SK-N-SH (cell line): ENCODE results near the gene WWOX. TPM values are rescaled to one million over a fixed set of nuclear protein-coding genes. Genes with fewer than 3 reads are reported as not detected.
A peak's percentile ranks its signal among the peaks of the same experiment; 100 is the strongest.

Experiments used
- CTCF ChIA-PET: fragments of 300-600, 350-600 bp; formaldehyde crosslinking; extraction: SDS; loops from one replicate; lab custom pipeline; 2021; lab: Yijun Ruan, JAX
- POLR2A ChIA-PET: fragments of 350-600 bp; sonication (Branson Sonifier 250); formaldehyde crosslinking; extraction: SDS; loops from one replicate; lab custom pipeline; 2020; ENCODE audit warnings: antibody characterized with exemption, inconsistent platforms; lab: Yijun Ruan, JAX
- DNase-seq: peaks from one replicate; pipeline ENCODE4 v3.0.0; 2012
- H2AFZ ChIP-seq: fragments of 200-600 bp; sonication (generic); 2 replicates; pipeline ENCODE4 v1.8.1; 2016; ENCODE audit warnings: antibody characterized with exemption, mild to moderate bottlenecking, low read depth
- H3F3A ChIP-seq: fragments of 200-600 bp; sonication (generic); replicated peaks from 2 replicates; pipeline ENCODE3; 2016; ENCODE audit warnings: antibody characterized with exemption, mild to moderate bottlenecking; ENCODE audit not compliant: insufficient read depth
- H3K27ac ChIP-seq, 2 experiments: fragments of 200-500 bp in 1 of 2; fragments of 200-600 bp in 1 of 2; sonication (Bioruptor generic) in 1 of 2; sonication (generic), shearing (Covaris generic) in 1 of 2; 2 replicates each; pipeline versions ENCODE4 v1.5.1 to v1.6.1; 2014 to 2016; ENCODE audit warnings: low read depth in 2 of 2, inconsistent platforms in 1 of 2, low read length in 1 of 2, mild to moderate bottlenecking in 1 of 2, mixed read lengths in 1 of 2
- H3K27me3 ChIP-seq: fragments of 200-600 bp; sonication (generic), shearing (Covaris generic); 2 replicates; pipeline ENCODE4 v1.6.1; 2016; ENCODE audit warnings: mixed run types; ENCODE audit not compliant: insufficient read depth
- H3K36me3 ChIP-seq, 2 experiments: fragments of 200-500 bp in 1 of 2; fragments of 200-600 bp in 1 of 2; sonication (Bioruptor generic) in 1 of 2; sonication (generic) in 1 of 2; replicated peaks in 1 of 2; 2 replicates each; pipeline versions ENCODE3 to v1.5.1; 2014 to 2016; ENCODE audit warnings: low read length in 1 of 2, mild to moderate bottlenecking in 1 of 2; ENCODE audit not compliant: insufficient read depth in 2 of 2, control insufficient read depth in 1 of 2
- H3K4me1 ChIP-seq, 2 experiments: fragments of 200-500 bp in 1 of 2; fragments of 200-600 bp in 1 of 2; sonication (Bioruptor generic) in 1 of 2; sonication (generic), shearing (Covaris generic) in 1 of 2; 2 replicates each; pipeline versions ENCODE4 v1.5.1 to v1.6.1; 2014 to 2016; ENCODE audit warnings: low read depth in 1 of 2, low read length in 1 of 2, mixed run types in 1 of 2; ENCODE audit not compliant: insufficient read depth in 2 of 2, control insufficient read depth in 1 of 2
- H3K4me2 ChIP-seq: fragments of 200-600 bp; sonication (generic), shearing (Covaris generic); 2 replicates; pipeline ENCODE4 v1.6.1; 2017; ENCODE audit warnings: mixed run types
- H3K4me3 ChIP-seq, 2 experiments: fragments of 200-500 bp in 1 of 2; fragments of 200-600 bp in 1 of 2; sonication (Bioruptor generic) in 1 of 2; sonication (generic), shearing (Covaris generic) in 1 of 2; 2 replicates each; pipeline versions ENCODE4 v1.5.1 to v1.8.1; 2014 to 2016; ENCODE audit warnings: low read depth in 2 of 2, inconsistent platforms in 1 of 2, low read length in 1 of 2, mild to moderate bottlenecking in 1 of 2, mixed read lengths in 1 of 2, moderate library complexity in 1 of 2
- H3K79me2 ChIP-seq: fragments of 200-600 bp; sonication (generic); 2 replicates; pipeline ENCODE4 v1.8.1; 2017; ENCODE audit warnings: mild to moderate bottlenecking; ENCODE audit not compliant: insufficient read depth
- H3K9ac ChIP-seq: fragments of 200-600 bp; sonication (generic); 2 replicates; pipeline ENCODE4 v1.6.1; 2017; ENCODE audit warnings: mixed run types
- H3K9me2 ChIP-seq: fragments of 200-600 bp; sonication (generic); 2 replicates; pipeline ENCODE4 v1.6.1; 2017; ENCODE audit warnings: mixed run types
- H3K9me3 ChIP-seq: fragments of 200-600 bp; sonication (generic); 2 replicates; pipeline ENCODE4 v1.6.1; 2017; ENCODE audit warnings: mixed run types, mild to moderate bottlenecking, moderate library complexity
- H4K20me1 ChIP-seq: fragments of 200-600 bp; sonication (generic); 2 replicates; pipeline ENCODE4 v1.6.1; 2017; ENCODE audit warnings: mild to moderate bottlenecking, mixed run types; ENCODE audit not compliant: insufficient read depth
- EZH2phosphoT487 ChIP-seq: fragments of 200-600 bp; sonication (generic); IDR thresholded peaks from 2 replicates; pipeline ENCODE4 v1.6.1; 2017; ENCODE audit warnings: low read depth, mixed run types, mild to moderate bottlenecking, antibody characterized with exemption, moderate library complexity, borderline replicate concordance
- FOXM1 ChIP-seq: IDR thresholded peaks from 2 replicates; pipeline ENCODE4 v1.4.0; 2012; ENCODE audit warnings: low read depth, mild to moderate bottlenecking
- GATA2 ChIP-seq: sonication (generic); formaldehyde crosslinking; IDR thresholded peaks from 2 replicates; pipeline ENCODE4 v1.5.0; 2020; ENCODE audit warnings: mild to moderate bottlenecking, missing genetic modification reagents
- MEF2A ChIP-seq: IDR thresholded peaks from 2 replicates; pipeline ENCODE4 v1.4.0; 2012; ENCODE audit warnings: low read depth, borderline replicate concordance
- NFIC ChIP-seq: IDR thresholded peaks from 2 replicates; pipeline ENCODE4 v1.4.0; 2012; ENCODE audit warnings: borderline replicate concordance
- RCOR1 ChIP-seq: fragments of 150-350 bp; IDR thresholded peaks from 2 replicates; pipeline ENCODE4 v1.6.1; 2017; ENCODE audit warnings: antibody characterized with exemption, low read length
- YY1 ChIP-seq: IDR thresholded peaks from 2 replicates; pipeline ENCODE4 v1.4.0; 2012; ENCODE audit warnings: low read depth, mild to moderate bottlenecking
- WGBS: methylation state at CpG from one replicate; pipeline ENCODE4 v1.1.6; 2017; ENCODE audit warnings: low lambda C conversion rate; 5-methylcytosine and 5-hydroxymethylcytosine counted together
- polyA plus RNA-seq, 3 experiments: library from polyadenylated mRNA; depleted of rRNA; stranded (reverse); fragments of >200 nt; gene quantifications; 2 replicates each; pipeline ENCODE4 v1.2.3, GENCODE V29; 2012
- TF ChIP-seq, protein P1 (sequence below): IDR thresholded peaks from 2 replicates; pipeline ENCODE4 v1.4.0; 2012; ENCODE audit warnings: low read depth, borderline replicate concordance
- TF ChIP-seq, protein P2 (sequence below): IDR thresholded peaks from 2 replicates; pipeline ENCODE4; 2012
- TF ChIP-seq, protein P3 (sequence below): IDR thresholded peaks from 2 replicates; pipeline ENCODE4 v1.4.0; 2012; ENCODE audit warnings: low read depth

WWOX gene
- polyA plus RNA-seq, 1 of the 3 experiments (the other 2 are of a cell fraction): 10.8 TPM

DNA sequence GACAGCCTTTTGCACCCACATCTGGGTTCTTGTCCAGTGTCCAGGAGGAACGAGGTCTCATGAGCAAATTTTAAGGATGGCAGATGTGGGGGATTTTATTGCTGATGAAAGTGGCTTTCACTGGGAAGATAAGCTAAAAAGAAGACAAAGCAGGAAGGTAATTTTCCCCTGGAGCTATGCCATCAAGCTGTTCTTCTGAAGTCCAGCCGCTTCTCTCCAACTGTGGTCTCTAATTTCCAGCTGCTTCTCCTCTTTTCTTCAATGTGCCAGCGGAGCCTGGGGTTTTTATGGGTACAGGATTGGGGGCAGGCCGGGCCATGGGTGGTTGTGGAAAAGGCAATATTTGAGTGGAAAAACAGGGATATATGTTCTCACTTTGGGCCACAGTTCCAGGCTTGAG, 430.8 kb downstream of the WWOX start:
- no peak overlapping the region for H3K27ac ChIP-seq
- H2AFZ ChIP-seq: no peak overlapping the region
- H3K4me2 ChIP-seq: no peak overlapping the region
- no peaks in the 10 kb centered on the region for H3K9me2 ChIP-seq
- no peaks in the 10 kb centered on the region for H3K36me3 ChIP-seq
- no peak for TF ChIP-seq FOXM1
- TF ChIP-seq NFIC: no peak
- TF ChIP-seq, protein P1, sequence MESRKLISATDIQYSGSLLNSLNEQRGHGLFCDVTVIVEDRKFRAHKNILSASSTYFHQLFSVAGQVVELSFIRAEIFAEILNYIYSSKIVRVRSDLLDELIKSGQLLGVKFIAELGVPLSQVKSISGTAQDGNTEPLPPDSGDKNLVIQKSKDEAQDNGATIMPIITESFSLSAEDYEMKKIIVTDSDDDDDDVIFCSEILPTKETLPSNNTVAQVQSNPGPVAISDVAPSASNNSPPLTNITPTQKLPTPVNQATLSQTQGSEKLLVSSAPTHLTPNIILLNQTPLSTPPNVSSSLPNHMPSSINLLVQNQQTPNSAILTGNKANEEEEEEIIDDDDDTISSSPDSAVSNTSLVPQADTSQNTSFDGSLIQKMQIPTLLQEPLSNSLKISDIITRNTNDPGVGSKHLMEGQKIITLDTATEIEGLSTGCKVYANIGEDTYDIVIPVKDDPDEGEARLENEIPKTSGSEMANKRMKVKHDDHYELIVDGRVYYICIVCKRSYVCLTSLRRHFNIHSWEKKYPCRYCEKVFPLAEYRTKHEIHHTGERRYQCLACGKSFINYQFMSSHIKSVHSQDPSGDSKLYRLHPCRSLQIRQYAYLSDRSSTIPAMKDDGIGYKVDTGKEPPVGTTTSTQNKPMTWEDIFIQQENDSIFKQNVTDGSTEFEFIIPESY: no peak
- no peak for TF ChIP-seq MEF2A
- TF ChIP-seq, all 33 proteins: peak for 0
- Histone ChIP-seq H3K79me2 (no peaks in the 10 kb centered on the region), H3K9me3 (no peaks in the 10 kb centered on the region), H4K20me1 (no peaks in the 10 kb centered on the region), H3K4me3 (no peak overlapping the region), H3K27me3 (no peaks in the 10 kb centered on the region), H3K9ac (no peak overlapping the region), H3K4me1 (peaks cover 0 to 3% of the 10 kb centered on the region in 2 experiments; a peak in 1 of 4 replicates), H3F3A (no peaks in the 10 kb centered on the region)
- 50% methylated on average over 4 of the region's 4 CpGs for WGBS
- no peak for DNase-seq
- ChIA-PET CTCF (no interaction called here), POLR2A (no interaction called here)

DNA sequence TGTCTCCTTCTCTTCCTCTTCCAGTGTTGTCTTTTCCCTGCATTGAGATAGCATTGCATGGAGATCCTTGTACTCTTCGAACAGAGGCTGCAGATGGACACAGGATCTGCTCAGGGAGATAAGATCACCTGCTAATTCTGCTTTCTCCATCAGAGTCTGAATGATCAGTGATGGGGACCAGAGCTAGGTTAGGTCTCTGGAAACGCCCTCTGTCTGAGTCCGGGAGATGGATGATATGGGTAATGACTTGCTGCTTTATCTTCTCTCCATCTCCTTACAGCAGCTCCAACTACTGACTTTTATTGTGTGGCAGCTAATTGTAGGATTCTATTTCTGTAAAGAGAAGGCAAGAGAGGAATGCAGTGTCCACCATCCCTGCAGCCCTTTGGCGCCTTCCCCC, 435.6 kb downstream of the WWOX start:
- no peaks in the 10 kb centered on the region for H3K36me3 ChIP-seq
- no peak overlapping the region for H3K4me2 ChIP-seq
- H3K27ac ChIP-seq: no peak overlapping the region
- CTCF ChIA-PET: no interaction called here
- DNase-seq: peak; percentile 41
- H3K9ac ChIP-seq: no peak overlapping the region
- peaks cover 0 to 4% of the 10 kb centered on the region in 2 experiments; a peak in 1 of 4 replicates for H3K4me1 ChIP-seq
- no peaks in the 10 kb centered on the region for H3K9me3 ChIP-seq
- no peaks in the 10 kb centered on the region for H4K20me1 ChIP-seq
- no peaks in the 10 kb centered on the region for H3K79me2 ChIP-seq
- TF ChIP-seq GATA2 (CRISPR knock-in tag) (peak; percentile 55), YY1 (no peak)
- H3K9me2 ChIP-seq: no peaks in the 10 kb centered on the region
- 51% methylated on average over 4 of the region's 4 CpGs for WGBS
- H2AFZ ChIP-seq: no peak overlapping the region
- no peaks in the 10 kb centered on the region for H3F3A ChIP-seq
- no peak overlapping the region for H3K4me3 ChIP-seq
- POLR2A ChIA-PET: no interaction called here
- no peaks in the 10 kb centered on the region for H3K27me3 ChIP-seq

DNA sequence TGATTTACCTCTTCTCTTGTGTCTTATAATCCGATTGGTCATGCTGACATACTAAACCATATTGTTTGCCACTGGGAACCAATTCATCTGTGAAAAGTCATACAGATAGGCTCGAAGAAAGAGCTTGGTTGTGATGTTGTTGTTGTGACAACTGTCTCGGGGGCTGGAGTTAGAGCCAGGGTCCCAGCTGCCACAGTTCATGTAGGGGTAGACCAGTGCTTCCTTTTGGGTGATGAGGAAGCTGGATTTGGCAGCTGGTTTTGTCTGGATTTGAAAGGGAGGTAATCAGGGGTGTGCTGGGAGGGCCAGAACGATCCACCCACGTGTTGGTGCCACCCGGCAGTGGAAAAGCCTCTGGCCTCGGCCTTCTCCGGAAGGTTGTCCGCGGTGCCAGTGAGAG, 438.1 kb downstream of the WWOX start:
- H3K27ac ChIP-seq: no peak overlapping the region
- no peaks in the 10 kb centered on the region for H3K27me3 ChIP-seq
- no peaks in the 10 kb centered on the region for H4K20me1 ChIP-seq
- H3K36me3 ChIP-seq: no peaks in the 10 kb centered on the region
- H3K4me3 ChIP-seq: no peak overlapping the region
- H3K4me2 ChIP-seq: no peak overlapping the region
- 65% methylated on average over 8 of the region's 10 CpGs for WGBS
- no peak for DNase-seq
- H2AFZ ChIP-seq: no peak overlapping the region
- CTCF ChIA-PET: interaction anchor here (1.3 to 1.4 kb wide), 2 partner anchors 12 to 39 kb away, joined by 4 to 6 read pairs; no protein-coding TSS in a partner anchor
- POLR2A ChIA-PET: no interaction called here
- no peak overlapping the region for H3K9ac ChIP-seq
- TF ChIP-seq, protein P2, sequence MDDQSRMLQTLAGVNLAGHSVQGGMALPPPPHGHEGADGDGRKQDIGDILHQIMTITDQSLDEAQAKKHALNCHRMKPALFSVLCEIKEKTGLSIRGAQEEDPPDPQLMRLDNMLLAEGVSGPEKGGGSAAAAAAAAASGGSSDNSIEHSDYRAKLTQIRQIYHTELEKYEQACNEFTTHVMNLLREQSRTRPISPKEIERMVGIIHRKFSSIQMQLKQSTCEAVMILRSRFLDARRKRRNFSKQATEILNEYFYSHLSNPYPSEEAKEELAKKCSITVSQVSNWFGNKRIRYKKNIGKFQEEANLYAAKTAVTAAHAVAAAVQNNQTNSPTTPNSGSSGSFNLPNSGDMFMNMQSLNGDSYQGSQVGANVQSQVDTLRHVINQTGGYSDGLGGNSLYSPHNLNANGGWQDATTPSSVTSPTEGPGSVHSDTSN: no peak
- TF ChIP-seq, protein P3, sequence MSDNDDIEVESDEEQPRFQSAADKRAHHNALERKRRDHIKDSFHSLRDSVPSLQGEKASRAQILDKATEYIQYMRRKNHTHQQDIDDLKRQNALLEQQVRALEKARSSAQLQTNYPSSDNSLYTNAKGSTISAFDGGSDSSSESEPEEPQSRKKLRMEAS: no peak
- TF ChIP-seq RCOR1 (no peak), EZH2phosphoT487 (no peak)
- H3F3A ChIP-seq: no peaks in the 10 kb centered on the region
- H3K9me3 ChIP-seq: no peaks in the 10 kb centered on the region
- H3K4me1 ChIP-seq: peaks cover 0 to 4% of the 10 kb centered on the region in 2 experiments; a peak in 1 of 4 replicates
- no peaks in the 10 kb centered on the region for H3K9me2 ChIP-seq
- H3K79me2 ChIP-seq: no peaks in the 10 kb centered on the region
